ENCODE data around the gene FIGNL2.

The FIGNL2 gene

GRCh38 chr12:51847643-51848325, 734 bp downstream of the FIGNL2 start:
- Histone ChIP-seq H3K27ac (no peak overlapping the region), H3K4me3 (no peak overlapping the region), H3K9me3 (ENCODE audit: low read depth, low read length) (no peaks in the 10 kb centered on the region), H3K9ac (ENCODE audit: insufficient read length) (no peak overlapping the region), H3K36me3 (ENCODE audit: insufficient read depth, low read length) (no peaks in the 10 kb centered on the region)
- TF ChIP-seq EZH2 (IDR thresholded peaks at IDR 0.05) = no peak
- TF ChIP-seq FOXP2 (optimal IDR thresholded peaks at IDR 0.05; ENCODE audit: control extremely low read depth, extremely low read length, insufficient read depth) = no peak
- TF ChIP-seq POLR2AphosphoS5 (IDR thresholded peaks at IDR 0.05; ENCODE audit: borderline replicate concordance, low read depth, low read length) = no peak
- DNase-seq (ENCODE audit: low read depth, low spot score) = no peak

DNA sequence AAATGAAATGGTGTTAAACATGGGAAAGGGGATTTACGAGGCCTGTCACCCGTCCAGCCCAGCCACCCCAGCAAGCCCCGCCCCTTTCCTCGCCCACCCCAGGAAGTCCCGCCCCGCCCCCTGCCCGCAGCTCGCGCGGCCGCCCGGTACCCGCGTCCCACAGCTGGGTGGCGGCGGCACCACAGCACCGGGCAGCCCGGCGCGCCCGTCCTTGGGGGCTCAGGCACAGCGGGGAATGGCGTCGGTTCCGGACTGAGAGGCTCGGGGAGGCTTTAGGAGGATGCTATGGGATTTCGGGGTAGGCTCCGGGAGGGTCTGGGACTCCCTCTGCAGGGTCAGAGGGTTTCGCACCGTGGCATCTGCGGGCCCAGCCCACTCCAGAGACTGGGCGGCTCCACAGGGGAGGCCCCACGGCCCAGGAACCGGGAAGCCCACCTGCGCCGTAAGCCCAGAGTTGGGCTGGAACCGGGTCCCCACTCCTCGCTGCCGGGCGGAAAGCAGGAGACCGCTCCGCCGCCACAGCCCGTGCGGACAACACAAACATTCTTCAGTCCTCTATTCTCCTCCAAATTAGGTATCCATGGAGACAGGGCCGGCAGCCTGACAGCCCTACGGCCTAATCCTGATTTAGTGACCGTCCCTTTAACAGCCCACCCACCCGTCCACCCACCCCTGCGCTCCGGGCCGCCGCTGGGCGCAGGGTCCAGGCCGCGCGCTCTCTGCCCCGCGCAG, 1.4 kb downstream of the FIGNL2 start:
- H3K4me3 ChIP-seq = no peak overlapping the region
- H3K9ac ChIP-seq (ENCODE audit: insufficient read length) = no peak overlapping the region
- no peak overlapping the region for H3K27ac ChIP-seq
- no peaks in the 10 kb centered on the region for H3K36me3 ChIP-seq (ENCODE audit: insufficient read depth, low read length)
- no peaks in the 10 kb centered on the region for H3K9me3 ChIP-seq (ENCODE audit: low read depth, low read length)
- no peak for TF ChIP-seq POLR2AphosphoS5 (IDR thresholded peaks at IDR 0.05; ENCODE audit: borderline replicate concordance, low read depth, low read length)
- TF ChIP-seq FOXP2 (optimal IDR thresholded peaks at IDR 0.05; ENCODE audit: control extremely low read depth, extremely low read length, insufficient read depth) = no peak
- TF ChIP-seq EZH2 (IDR thresholded peaks at IDR 0.05) = no peak
- DNase-seq (ENCODE audit: low read depth, low spot score) = no peak

DNA sequence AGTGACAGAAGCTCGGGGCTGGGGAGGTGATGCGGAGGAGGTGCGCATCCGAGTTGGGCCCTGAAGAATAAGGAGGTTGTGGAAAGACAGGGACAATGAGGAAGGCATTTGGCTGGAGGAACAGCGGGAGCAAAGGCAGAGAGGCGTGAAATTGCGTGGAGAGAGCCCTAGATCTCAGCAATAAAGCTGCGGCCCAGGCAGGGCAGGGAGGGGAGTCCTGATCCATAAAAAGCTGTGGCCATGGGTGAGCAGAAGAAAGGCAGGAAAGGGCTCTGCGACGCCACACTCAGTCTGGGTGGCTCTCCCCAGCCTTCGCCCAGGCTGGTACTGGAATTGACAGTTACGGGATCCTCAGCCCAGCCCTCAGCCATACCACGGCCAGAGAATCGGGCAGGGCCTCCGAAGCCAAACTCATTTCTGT, 2.2 kb downstream of the FIGNL2 start:
- H3K36me3 ChIP-seq (ENCODE audit: insufficient read depth, low read length) = no peaks in the 10 kb centered on the region
- no peak overlapping the region for H3K27ac ChIP-seq
- no peak overlapping the region for H3K9ac ChIP-seq (ENCODE audit: insufficient read length)
- DNase-seq (ENCODE audit: low read depth, low spot score) = no peak
- TF ChIP-seq FOXP2 (optimal IDR thresholded peaks at IDR 0.05; ENCODE audit: control extremely low read depth, extremely low read length, insufficient read depth) = no peak
- H3K9me3 ChIP-seq (ENCODE audit: low read depth, low read length) = no peaks in the 10 kb centered on the region
- no peak overlapping the region for H3K4me3 ChIP-seq

DNA sequence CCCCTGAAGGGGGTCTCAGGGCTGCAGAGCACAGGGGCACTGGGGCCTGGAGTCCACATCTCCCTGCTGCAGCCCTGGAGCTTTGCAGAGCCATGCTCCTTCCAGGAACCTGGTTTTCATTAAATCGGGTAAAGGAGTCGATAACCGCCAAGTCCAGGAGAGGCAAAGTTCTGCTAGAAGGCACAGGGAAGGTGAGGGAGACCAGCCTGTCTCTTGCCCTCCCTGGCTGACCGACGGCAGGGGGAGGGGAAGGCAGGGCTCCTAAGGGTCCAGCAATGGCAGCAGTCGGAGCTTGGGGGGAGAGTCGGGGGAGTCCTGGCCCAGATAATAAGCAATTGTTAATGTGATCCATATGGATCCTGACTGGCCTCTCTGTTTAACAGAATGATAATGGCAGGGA, 3.0 kb downstream of the FIGNL2 start:
- Histone ChIP-seq H3K36me3 (ENCODE audit: insufficient read depth, low read length) (no peaks in the 10 kb centered on the region), H3K27ac (no peak overlapping the region), H3K9ac (ENCODE audit: insufficient read length) (no peak overlapping the region), H3K9me3 (ENCODE audit: low read depth, low read length) (no peaks in the 10 kb centered on the region), H3K4me3 (no peak overlapping the region)
- TF ChIP-seq FOXP2 (optimal IDR thresholded peaks at IDR 0.05; ENCODE audit: control extremely low read depth, extremely low read length, insufficient read depth) = no peak
- TF ChIP-seq EZH2 (IDR thresholded peaks at IDR 0.05) = no peak
- no peak for TF ChIP-seq POLR2AphosphoS5 (IDR thresholded peaks at IDR 0.05; ENCODE audit: borderline replicate concordance, low read depth, low read length)
- no peak for DNase-seq (ENCODE audit: low read depth, low spot score)

DNA sequence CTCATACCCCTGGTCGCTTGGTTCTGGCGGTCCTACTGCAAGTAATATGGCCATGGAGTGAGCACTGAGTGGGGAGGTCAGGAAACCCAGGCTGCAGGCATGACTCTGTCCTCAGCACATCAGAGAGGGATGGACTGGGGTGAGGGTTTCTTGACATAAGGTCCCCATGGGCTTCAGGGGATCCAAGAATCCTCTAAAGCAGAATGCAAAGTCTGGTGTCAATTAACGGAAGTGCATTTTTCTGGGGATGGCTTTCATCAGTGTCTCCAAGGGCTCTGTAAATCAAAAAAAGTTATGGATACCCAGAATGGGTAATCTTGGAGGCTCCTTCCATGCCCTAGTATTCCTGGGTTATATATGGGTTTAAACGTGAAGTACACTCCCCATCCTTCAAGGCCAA, 3.7 kb downstream of the FIGNL2 start:
- no peak for TF ChIP-seq POLR2AphosphoS5 (IDR thresholded peaks at IDR 0.05; ENCODE audit: borderline replicate concordance, low read depth, low read length)
- TF ChIP-seq FOXP2 (optimal IDR thresholded peaks at IDR 0.05; ENCODE audit: control extremely low read depth, extremely low read length, insufficient read depth) = no peak
- no peak for TF ChIP-seq EZH2 (IDR thresholded peaks at IDR 0.05)
- DNase-seq (ENCODE audit: low read depth, low spot score) = no peak
- Histone ChIP-seq H3K9me3 (ENCODE audit: low read depth, low read length) (no peaks in the 10 kb centered on the region), H3K4me3 (no peak overlapping the region), H3K36me3 (ENCODE audit: insufficient read depth, low read length) (no peaks in the 10 kb centered on the region), H3K27ac (no peak overlapping the region), H3K9ac (ENCODE audit: insufficient read length) (no peak overlapping the region)

DNA sequence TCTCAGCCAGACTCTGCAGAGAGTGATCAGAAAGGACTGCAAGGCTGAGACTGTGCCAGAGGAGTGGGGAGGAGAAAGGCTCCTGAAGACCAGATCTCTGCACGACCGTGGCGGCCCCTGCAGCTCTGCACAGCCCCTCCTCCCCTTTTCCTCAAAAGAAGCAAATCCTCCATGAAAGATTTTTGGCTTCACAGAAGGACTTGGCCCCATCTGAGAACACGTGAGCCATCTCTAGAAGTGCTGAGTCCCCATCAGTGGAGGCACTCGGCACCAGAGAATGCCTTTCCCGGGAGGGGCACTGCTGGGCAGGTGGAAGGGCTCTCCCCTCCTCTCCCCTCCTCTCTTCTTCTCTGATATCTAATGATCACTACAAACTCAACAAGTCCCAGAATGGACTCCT, 6.8 kb downstream of the FIGNL2 start:
- TF ChIP-seq EZH2 (IDR thresholded peaks at IDR 0.05) (no peak), FOXP2 (optimal IDR thresholded peaks at IDR 0.05; ENCODE audit: control extremely low read depth, extremely low read length, insufficient read depth) (no peak)
- Histone ChIP-seq H3K9me3 (ENCODE audit: low read depth, low read length) (no peaks in the 10 kb centered on the region), H3K36me3 (ENCODE audit: insufficient read depth, low read length) (no peaks in the 10 kb centered on the region), H3K4me3 (no peak overlapping the region), H3K27ac (no peak overlapping the region), H3K9ac (ENCODE audit: insufficient read length) (no peak overlapping the region)
- no peak for DNase-seq (ENCODE audit: low read depth, low spot score)

GRCh38 chr12:51840966-51841365, 7.6 kb downstream of the FIGNL2 start:
- H3K36me3 ChIP-seq (ENCODE audit: insufficient read depth, low read length) = no peaks in the 10 kb centered on the region
- no peak overlapping the region for H3K27ac ChIP-seq
- no peak overlapping the region for H3K4me3 ChIP-seq
- H3K9ac ChIP-seq (ENCODE audit: insufficient read length) = no peak overlapping the region
- no peak for DNase-seq (ENCODE audit: low read depth, low spot score)
- TF ChIP-seq EZH2 (IDR thresholded peaks at IDR 0.05) = no peak
- no peak for TF ChIP-seq FOXP2 (optimal IDR thresholded peaks at IDR 0.05; ENCODE audit: control extremely low read depth, extremely low read length, insufficient read depth)
- TF ChIP-seq POLR2AphosphoS5 (IDR thresholded peaks at IDR 0.05; ENCODE audit: borderline replicate concordance, low read depth, low read length) = no peak
- no peaks in the 10 kb centered on the region for H3K9me3 ChIP-seq (ENCODE audit: low read depth, low read length)

DNA sequence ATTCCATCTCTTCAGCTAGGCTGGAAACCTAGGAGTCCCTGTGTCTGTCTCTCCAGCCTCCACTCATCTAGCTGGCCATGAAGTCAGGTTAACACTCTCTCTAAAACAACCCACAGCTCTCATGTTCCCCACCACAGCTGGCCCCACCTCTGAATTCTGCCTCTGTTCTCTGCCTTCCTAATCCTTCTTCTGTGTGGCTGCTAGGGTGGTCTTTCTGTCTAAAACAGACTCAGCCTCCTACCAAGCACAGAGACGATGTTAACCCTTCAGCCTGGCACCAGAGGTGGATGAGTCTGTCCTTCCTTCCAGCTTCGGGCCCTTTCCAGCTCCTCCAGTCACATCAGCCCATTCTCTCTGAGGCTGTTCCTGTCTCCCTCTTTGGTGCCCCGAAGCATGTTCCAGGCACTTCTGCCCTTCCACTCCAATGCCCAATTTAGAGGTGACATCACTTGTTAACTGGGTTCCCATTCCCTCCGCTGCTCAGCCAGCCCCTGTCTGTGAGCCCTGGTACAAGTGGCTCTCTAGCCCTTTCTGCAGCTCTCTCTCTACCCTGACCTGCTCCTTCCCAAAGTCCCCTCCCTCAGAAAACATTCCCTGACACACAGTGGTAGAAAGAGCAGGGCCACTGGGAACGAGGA, 9.1 kb downstream of the FIGNL2 start:
- H3K36me3 ChIP-seq (ENCODE audit: insufficient read depth, low read length) = no peaks in the 10 kb centered on the region
- no peak for TF ChIP-seq POLR2AphosphoS5 (IDR thresholded peaks at IDR 0.05; ENCODE audit: borderline replicate concordance, low read depth, low read length)
- no peak for TF ChIP-seq EZH2 (IDR thresholded peaks at IDR 0.05)
- no peak for TF ChIP-seq FOXP2 (optimal IDR thresholded peaks at IDR 0.05; ENCODE audit: control extremely low read depth, extremely low read length, insufficient read depth)
- DNase-seq (ENCODE audit: low read depth, low spot score) = no peak
- no peak overlapping the region for H3K9ac ChIP-seq (ENCODE audit: insufficient read length)
- no peak overlapping the region for H3K4me3 ChIP-seq
- H3K9me3 ChIP-seq (ENCODE audit: low read depth, low read length) = no peaks in the 10 kb centered on the region
- H3K27ac ChIP-seq = no peak overlapping the region

All from SK-N-MC (cell line).